ENCODE measurements around the gene NUDT22.

NUDT22 gene

GRCh38 chr11:64252003-64252872, 26.2 kb downstream of the NUDT22 start:
- Histone ChIP-seq H3K9me3 (ENCODE audit: insufficient read depth, low read depth, low read length) (no peaks in the 10 kb centered on the region), H4K91ac (ENCODE audit: low read depth, low read length) (peak overlapping the region; percentile 74), H3K79me1 (ENCODE audit: low read length) (peaks cover 19% of the 10 kb centered on the region), H3K14ac (ENCODE audit: low read length) (peak overlapping the region; percentile 4), H2BK12ac (ENCODE audit: low read length) (peak overlapping the region; percentile 50), H2AK5ac (ENCODE audit: low read length) (peak overlapping the region; percentile 77), H3K4me2 (ENCODE audit: low read length) (peak overlapping the region; percentile 85), H3K4me1 (ENCODE audit: control insufficient read depth in 1 of 2, insufficient read depth in 2 of 2, low read length in 2 of 2) (peaks cover 8 to 16% of the 10 kb centered on the region in 2 experiments), H3K18ac (ENCODE audit: low read length) (peak overlapping the region; percentile 76), H2AFZ (ENCODE audit: insufficient read depth, low read length, poor library complexity) (peak overlapping the region; percentile 21), H2BK5ac (ENCODE audit: low read depth, low read length, poor library complexity) (peak overlapping the region; percentile 0), H3K27ac (ENCODE audit: low read depth, low read length) (no peak overlapping the region), H3K4me3 (ENCODE audit: low read depth, low read length) (peak overlapping the region; percentile 79), H3K9ac (ENCODE audit: low read length) (peak overlapping the region; percentile 82), H3K4ac (ENCODE audit: low read depth, low read length) (peak overlapping the region; percentile 81), H4K8ac (ENCODE audit: low read depth, low read length) (peak overlapping the region; percentile 83), H3K27me3 (ENCODE audit: insufficient read depth, low read length) (no peaks in the 10 kb centered on the region), H4K12ac (ENCODE audit: low read depth, low read length) (peak overlapping the region; percentile 65), H3K23ac (ENCODE audit: low read length) (no peak overlapping the region), H3K79me2 (ENCODE audit: control insufficient read depth, insufficient read depth, low read length, poor library complexity) (peaks cover 9% of the 10 kb centered on the region), H3K36me3 (ENCODE audit: control insufficient read depth in 1 of 2, insufficient read depth in 2 of 2, low read length in 2 of 2) (peaks cover 25 to 33% of the 10 kb centered on the region in 2 experiments), H2BK120ac (ENCODE audit: insufficient read depth, low read length, poor library complexity) (peak overlapping the region; percentile 48)
- WGBS (ENCODE audit: extremely low coverage, insufficient coverage, insufficient read length) = no CpG with 5 or more reads among the region's 23 CpGs
- peak in 1 of 2 donors; percentile 54 for DNase-seq

- Histone ChIP-seq H3K4me3 (ENCODE audit: low read depth, low read length) (no peak overlapping the region), H3K14ac (ENCODE audit: low read length) (no peak overlapping the region), H3K36me3 (ENCODE audit: control insufficient read depth in 1 of 2, insufficient read depth in 2 of 2, low read length in 2 of 2) (peaks cover 30 to 35% of the 10 kb centered on the region in 2 experiments), H3K27me3 (ENCODE audit: insufficient read depth, low read length) (no peaks in the 10 kb centered on the region), H3K23ac (ENCODE audit: low read length) (no peak overlapping the region), H2BK12ac (ENCODE audit: low read length) (no peak overlapping the region), H2AFZ (ENCODE audit: insufficient read depth, low read length, poor library complexity) (no peak overlapping the region), H2BK5ac (ENCODE audit: low read depth, low read length, poor library complexity) (no peak overlapping the region), H3K79me2 (ENCODE audit: control insufficient read depth, insufficient read depth, low read length, poor library complexity) (peaks cover 9% of the 10 kb centered on the region), H3K4me1 (ENCODE audit: control insufficient read depth in 1 of 2, insufficient read depth in 2 of 2, low read length in 2 of 2) (peaks cover 8 to 12% of the 10 kb centered on the region in 2 experiments), H2BK120ac (ENCODE audit: insufficient read depth, low read length, poor library complexity) (no peak overlapping the region), H4K91ac (ENCODE audit: low read depth, low read length) (no peak overlapping the region), H3K18ac (ENCODE audit: low read length) (peak overlapping the region; percentile 12), H3K9me3 (ENCODE audit: insufficient read depth, low read depth, low read length) (no peaks in the 10 kb centered on the region), H3K9ac (ENCODE audit: low read length) (no peak overlapping the region), H4K12ac (ENCODE audit: low read depth, low read length) (no peak overlapping the region), H3K4ac (ENCODE audit: low read depth, low read length) (no peak overlapping the region), H3K79me1 (ENCODE audit: low read length) (peaks cover 15% of the 10 kb centered on the region), H3K4me2 (ENCODE audit: low read length) (peak overlapping the region; percentile 85), H4K8ac (ENCODE audit: low read depth, low read length) (no peak overlapping the region), H3K27ac (ENCODE audit: low read depth, low read length) (no peak overlapping the region), H2AK5ac (ENCODE audit: low read length) (no peak overlapping the region)
- no CpG with 5 or more reads among the region's 8 CpGs for WGBS (ENCODE audit: extremely low coverage, insufficient coverage, insufficient read length)
- no peak for DNase-seq
Measured at GRCh38 chr11:64253043-64253442, 27.0 kb downstream of the NUDT22 start.

- no peak overlapping the region for H4K12ac ChIP-seq (ENCODE audit: low read depth, low read length)
- H2BK120ac ChIP-seq (ENCODE audit: insufficient read depth, low read length, poor library complexity) = no peak overlapping the region
- no CpG with 5 or more reads among the region's 5 CpGs for WGBS (ENCODE audit: extremely low coverage, insufficient coverage, insufficient read length)
- H2BK12ac ChIP-seq (ENCODE audit: low read length) = no peak overlapping the region
- peaks cover 8 to 12% of the 10 kb centered on the region in 2 experiments for H3K4me1 ChIP-seq (ENCODE audit: control insufficient read depth in 1 of 2, insufficient read depth in 2 of 2, low read length in 2 of 2)
- H3K27me3 ChIP-seq (ENCODE audit: insufficient read depth, low read length) = no peaks in the 10 kb centered on the region
- peaks cover 9% of the 10 kb centered on the region for H3K79me2 ChIP-seq (ENCODE audit: control insufficient read depth, insufficient read depth, low read length, poor library complexity)
- H4K91ac ChIP-seq (ENCODE audit: low read depth, low read length) = no peak overlapping the region
- H3K36me3 ChIP-seq (ENCODE audit: control insufficient read depth in 1 of 2, insufficient read depth in 2 of 2, low read length in 2 of 2) = peaks cover 35 to 39% of the 10 kb centered on the region in 2 experiments
- no peak overlapping the region for H2AFZ ChIP-seq (ENCODE audit: insufficient read depth, low read length, poor library complexity)
- no peak overlapping the region for H3K18ac ChIP-seq (ENCODE audit: low read length)
- no peak overlapping the region for H2AK5ac ChIP-seq (ENCODE audit: low read length)
- H2BK5ac ChIP-seq (ENCODE audit: low read depth, low read length, poor library complexity) = no peak overlapping the region
- no peak overlapping the region for H3K14ac ChIP-seq (ENCODE audit: low read length)
- H3K9me3 ChIP-seq (ENCODE audit: insufficient read depth, low read depth, low read length) = peaks cover 1% of the 10 kb centered on the region
- no peak overlapping the region for H3K4me3 ChIP-seq (ENCODE audit: low read depth, low read length)
- no peak overlapping the region for H3K23ac ChIP-seq (ENCODE audit: low read length)
- no peak overlapping the region for H3K4ac ChIP-seq (ENCODE audit: low read depth, low read length)
- H3K4me2 ChIP-seq (ENCODE audit: low read length) = no peak overlapping the region
- no peak for DNase-seq
- H3K9ac ChIP-seq (ENCODE audit: low read length) = no peak overlapping the region
- H4K8ac ChIP-seq (ENCODE audit: low read depth, low read length) = no peak overlapping the region
- peaks cover 15% of the 10 kb centered on the region for H3K79me1 ChIP-seq (ENCODE audit: low read length)
- no peak overlapping the region for H3K27ac ChIP-seq (ENCODE audit: low read depth, low read length)
Measured at GRCh38 chr11:64253481-64253880, 27.4 kb downstream of the NUDT22 start.

GRCh38 chr11:64254326-64254725, 28.3 kb downstream of the NUDT22 start:
- Histone ChIP-seq H3K9me3 (ENCODE audit: insufficient read depth, low read depth, low read length) (peaks cover 2% of the 10 kb centered on the region), H3K18ac (ENCODE audit: low read length) (no peak overlapping the region), H4K91ac (ENCODE audit: low read depth, low read length) (no peak overlapping the region), H3K4me2 (ENCODE audit: low read length) (no peak overlapping the region), H3K23ac (ENCODE audit: low read length) (no peak overlapping the region), H2BK120ac (ENCODE audit: insufficient read depth, low read length, poor library complexity) (no peak overlapping the region), H4K8ac (ENCODE audit: low read depth, low read length) (no peak overlapping the region), H3K79me2 (ENCODE audit: control insufficient read depth, insufficient read depth, low read length, poor library complexity) (peaks cover 9% of the 10 kb centered on the region), H3K27ac (ENCODE audit: low read depth, low read length) (no peak overlapping the region), H3K4ac (ENCODE audit: low read depth, low read length) (no peak overlapping the region), H2BK5ac (ENCODE audit: low read depth, low read length, poor library complexity) (no peak overlapping the region), H3K79me1 (ENCODE audit: low read length) (peaks cover 15% of the 10 kb centered on the region), H3K4me3 (ENCODE audit: low read depth, low read length) (no peak overlapping the region), H3K36me3 (ENCODE audit: control insufficient read depth in 1 of 2, insufficient read depth in 2 of 2, low read length in 2 of 2) (peaks cover 43 to 48% of the 10 kb centered on the region in 2 experiments), H2AFZ (ENCODE audit: insufficient read depth, low read length, poor library complexity) (no peak overlapping the region), H4K12ac (ENCODE audit: low read depth, low read length) (no peak overlapping the region), H3K4me1 (ENCODE audit: control insufficient read depth in 1 of 2, insufficient read depth in 2 of 2, low read length in 2 of 2) (peaks cover 8 to 12% of the 10 kb centered on the region in 2 experiments), H3K14ac (ENCODE audit: low read length) (no peak overlapping the region), H3K27me3 (ENCODE audit: insufficient read depth, low read length) (no peaks in the 10 kb centered on the region), H2AK5ac (ENCODE audit: low read length) (no peak overlapping the region), H3K9ac (ENCODE audit: low read length) (no peak overlapping the region), H2BK12ac (ENCODE audit: low read length) (no peak overlapping the region)
- no CpG with 5 or more reads among the region's 7 CpGs for WGBS (ENCODE audit: extremely low coverage, insufficient coverage, insufficient read length)
- no peak for DNase-seq

All from trophoblast cell (in vitro differentiated cells and primary cell).